HG02571 (cell line): ENCODE results near the gene RPS15.

Experiments
- ATAC-seq: cut with Tn5 transposase; IDR thresholded peaks from one replicate; pipeline ENCODE4 v1.9.1; 2021; ENCODE audit warnings: mild to moderate bottlenecking, moderate library complexity; ENCODE audit not compliant: unreplicated experiment

RPS15 gene

DNA sequence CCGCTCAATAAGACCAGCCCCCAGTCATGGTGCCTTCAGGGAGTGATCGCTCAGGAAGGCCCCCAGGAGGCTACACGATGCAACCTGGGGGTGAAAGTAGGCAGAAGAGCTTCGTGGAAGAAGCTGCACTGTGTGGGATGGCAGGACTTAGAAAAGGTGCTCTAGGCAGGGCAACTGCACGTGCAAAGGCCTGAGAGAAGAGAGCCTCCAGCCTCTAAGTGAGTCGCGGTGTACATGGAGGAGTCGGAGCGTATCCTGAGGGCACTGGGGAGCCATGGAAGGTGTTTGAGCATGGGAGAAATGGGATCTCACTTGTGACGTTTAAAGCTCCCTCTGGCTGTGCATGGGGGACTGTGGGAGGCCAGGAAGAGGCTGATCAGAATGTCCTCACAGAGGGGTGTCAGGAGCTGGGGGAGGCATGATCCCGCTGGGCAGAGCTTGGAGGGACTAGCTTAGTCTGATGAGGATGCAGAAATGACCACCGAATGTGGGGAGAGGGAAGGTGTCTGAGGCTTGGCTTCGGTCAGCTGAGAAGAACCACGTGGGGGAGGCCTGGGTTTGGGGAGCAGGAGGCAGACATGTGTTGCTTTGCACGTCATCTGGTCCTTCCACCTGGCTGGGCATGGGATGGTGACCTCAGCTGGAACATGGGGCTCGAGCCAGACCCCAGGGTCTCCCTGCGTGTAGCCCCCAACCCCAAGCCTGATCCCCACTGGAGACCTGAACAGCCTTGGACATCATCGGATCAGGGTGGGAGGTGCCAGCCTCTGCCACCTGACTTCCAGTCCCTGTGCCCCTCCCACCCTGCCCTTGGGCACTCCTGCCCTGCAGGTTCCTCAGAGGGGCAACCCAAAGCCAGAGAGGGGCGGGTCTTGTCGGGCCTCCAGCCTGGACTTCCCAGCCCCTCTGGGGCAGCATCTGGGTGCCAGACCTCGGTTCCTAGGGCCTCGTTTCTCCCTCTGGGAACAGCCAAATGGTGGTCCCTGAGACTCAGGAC, 12.8 kb downstream of the RPS15 start:
- no peak for ATAC-seq

DNA sequence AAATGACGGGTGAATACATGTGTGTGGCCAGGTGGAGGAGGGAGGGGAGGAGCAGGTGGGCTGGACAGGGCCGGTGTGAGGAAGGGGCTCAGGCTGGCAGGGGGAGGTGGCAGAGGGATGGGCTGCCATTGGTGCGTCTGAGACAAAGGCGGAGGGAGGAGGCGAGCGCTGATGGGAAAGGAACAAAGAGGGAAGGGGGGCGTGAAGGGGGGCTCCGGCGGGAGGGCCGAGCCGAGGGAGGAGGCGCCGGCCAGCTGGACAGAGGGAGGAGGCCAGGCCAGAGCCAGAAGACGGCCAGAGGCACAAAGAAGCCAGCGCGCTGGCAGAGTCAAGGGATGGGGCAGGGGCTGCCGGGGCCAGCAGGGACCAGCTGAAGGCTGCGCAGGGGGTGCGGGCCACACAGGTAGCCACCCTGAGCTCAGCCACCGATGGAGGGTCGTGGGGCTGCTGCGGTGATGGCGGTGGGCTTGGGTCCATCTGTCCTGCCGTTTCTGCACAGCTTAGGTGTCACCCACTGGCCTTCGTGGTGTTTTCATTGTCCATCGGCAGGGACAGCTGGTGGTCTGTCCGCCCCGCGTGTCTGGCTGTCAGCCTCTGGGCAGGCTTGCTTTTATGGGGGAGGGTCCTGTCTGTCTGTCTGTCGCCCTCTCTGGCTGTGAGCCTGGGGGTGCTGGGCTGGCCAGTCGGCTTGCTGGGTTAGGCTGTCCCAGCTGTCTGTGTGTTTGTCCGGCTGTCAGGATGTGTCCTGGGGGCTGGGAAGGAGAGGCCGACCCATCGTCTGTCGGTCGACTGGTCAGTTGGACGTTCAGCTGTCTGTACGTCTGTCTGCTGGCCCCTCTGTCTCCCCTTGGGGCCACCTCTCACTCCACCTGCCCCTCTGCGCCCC, 14.0 kb downstream of the RPS15 start:
- ATAC-seq = no peak

DNA sequence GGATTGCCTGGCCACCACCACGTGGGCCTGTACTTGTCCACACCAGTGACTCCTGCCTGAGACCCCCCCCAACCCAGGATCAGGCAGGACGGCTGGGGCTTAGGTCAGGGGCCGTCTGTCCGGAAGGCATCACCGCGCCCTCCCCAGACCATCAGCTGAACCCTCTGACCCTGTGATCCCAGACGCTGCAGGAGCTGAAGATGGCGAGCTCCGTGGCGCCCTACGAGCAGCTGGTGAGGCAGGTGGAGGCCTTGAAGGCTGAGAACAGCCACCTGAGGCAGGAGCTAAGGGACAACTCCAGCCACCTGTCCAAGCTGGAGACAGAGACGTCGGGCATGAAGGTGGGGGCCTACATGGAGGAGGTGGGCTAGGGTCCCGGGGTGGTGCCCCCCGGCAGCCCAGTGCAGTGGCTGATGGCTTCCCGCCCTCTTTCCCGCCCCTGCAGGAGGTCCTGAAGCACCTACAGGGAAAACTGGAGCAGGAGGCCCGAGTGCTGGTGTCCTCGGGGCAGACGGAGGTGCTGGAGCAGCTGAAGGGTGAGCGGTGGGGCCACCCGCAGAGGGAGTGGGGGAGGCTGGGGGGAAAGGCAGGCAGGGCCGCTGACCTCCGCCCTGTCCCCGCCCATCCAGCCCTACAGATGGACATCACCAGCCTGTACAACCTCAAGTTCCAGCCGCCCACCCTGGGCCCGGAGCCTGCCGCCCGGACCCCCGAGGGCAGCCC, 14.8 kb downstream of the RPS15 start:
- no peak for ATAC-seq

DNA sequence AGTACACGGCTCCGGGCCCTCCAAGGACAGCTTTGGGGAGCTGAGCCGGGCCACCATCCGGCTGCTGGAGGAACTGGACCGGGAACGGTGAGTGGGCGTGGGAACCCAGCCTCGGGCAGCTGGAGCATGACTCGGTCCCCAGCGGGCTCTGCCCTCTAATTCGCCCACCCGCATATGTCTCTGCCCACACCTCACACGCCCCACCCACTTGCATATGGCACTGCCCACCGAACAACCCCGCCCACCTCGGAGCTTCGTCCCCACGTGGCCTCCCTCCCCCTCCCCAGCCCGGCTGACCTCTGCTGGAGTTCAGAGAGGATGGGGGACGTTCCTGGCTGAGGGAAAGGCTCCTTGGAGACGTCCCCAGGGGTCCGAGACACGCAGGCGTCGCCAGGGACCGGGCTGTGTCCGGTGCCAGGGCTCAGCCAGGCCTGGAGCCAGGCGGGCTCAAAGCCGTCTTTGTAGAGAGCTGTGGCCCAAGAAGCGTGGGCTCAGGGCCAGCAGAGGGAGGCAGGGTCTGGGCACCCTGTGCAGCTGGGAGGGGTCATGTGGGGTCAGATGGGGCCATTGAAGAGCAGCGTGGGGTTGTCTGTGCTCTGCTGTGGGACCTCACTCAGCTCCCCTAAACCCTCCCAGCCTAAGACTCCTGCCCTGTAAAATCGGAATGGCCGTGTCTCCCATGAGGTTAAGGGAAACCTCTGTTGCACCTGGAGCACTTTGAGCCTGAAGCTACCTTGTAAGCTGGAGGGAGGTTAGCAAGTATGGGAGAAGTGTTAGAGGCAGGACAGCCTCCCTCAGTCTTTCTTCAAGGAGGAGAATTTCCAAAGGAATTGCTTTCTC, 15.5 kb downstream of the RPS15 start:
- ATAC-seq = no peak

DNA sequence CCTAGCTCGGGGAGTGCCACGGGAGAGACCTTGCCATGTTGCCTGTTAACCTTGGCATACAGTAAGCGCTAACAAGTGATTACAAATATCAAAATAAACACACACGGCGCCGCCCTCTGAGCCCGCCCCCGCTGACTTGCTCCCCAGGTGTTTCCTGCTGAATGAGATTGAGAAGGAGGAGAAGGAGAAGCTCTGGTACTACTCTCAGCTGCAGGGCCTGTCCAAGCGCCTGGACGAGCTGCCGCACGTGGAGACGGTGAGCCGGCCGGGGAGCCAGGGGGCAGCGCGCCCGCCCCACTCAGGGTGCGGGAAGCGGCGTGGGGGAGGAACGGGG, 16.8 kb downstream of the RPS15 start:
- no peak for ATAC-seq

DNA sequence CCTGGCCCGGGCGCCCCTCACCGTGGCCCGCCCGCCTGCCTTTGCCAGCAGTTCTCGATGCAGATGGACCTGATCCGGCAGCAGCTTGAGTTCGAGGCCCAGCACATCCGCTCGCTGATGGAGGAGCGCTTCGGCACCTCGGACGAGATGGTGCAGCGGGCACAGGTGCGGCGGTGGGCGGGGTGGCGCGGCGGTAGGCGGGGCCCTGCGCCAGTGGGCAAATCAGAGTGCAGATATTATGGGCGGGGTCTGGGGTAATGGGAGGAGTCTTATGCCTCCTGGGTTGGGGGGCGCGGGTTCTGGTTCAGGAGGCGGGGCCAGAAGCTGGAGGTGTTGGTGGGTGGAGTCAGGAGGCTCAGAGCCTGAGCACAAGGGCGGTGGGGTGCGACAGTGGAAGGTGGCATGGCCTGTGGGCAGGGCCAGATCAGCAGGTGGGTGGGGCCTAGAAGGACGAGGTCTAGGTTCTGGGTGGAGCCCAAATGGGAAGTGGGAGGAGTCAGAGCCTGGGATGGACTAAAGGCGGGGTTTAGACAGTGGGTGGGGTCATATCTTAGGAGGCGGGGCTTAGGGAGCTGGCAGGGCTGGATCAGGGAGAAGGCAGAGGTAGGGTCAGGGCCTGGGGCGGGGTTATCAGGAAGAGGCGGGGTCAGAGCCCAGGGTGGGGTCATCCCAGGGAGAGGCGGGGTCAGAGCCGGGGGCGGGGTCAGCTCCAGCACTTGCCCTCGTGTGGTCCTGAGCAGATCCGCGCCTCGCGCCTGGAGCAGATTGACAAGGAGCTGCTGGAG, 17.3 kb downstream of the RPS15 start:
- ATAC-seq = no peak

DNA sequence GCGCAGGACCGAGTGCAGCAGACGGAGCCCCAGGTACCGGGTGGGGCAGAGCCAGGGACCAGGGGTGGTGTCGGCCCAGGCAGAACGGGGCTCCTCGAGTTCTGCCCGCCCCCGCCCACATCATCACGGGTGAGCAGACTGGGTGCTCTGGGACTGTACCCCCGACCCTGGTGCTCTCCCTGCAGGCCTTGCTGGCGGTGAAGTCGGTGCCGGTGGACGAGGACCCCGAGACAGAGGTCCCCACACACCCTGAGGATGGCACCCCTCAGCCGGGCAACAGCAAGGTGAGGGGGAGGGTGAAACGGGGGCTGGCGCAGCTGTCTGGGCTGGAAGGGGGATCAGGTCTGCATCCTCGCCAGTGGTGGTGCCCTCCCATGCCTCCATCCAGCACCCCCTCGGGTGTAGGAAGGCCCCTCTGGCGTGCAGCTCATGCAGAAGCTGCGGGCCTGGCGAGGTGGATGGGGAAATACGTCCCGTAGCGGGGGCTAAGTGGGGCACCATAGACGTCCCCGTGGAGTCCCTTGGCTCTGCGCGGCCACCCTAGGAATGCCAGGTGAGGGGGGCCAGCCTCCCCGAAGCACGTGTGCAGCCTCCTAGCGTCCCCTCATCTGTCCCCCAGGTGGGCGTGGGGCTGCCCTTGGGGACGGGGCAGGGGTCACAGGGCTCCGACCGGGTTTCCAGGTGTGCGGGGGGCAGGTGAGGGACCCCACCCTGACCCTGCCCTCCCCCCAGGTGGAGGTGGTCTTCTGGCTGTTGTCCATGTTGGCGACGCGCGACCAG, 18.1 kb downstream of the RPS15 start:
- no peak for ATAC-seq

DNA sequence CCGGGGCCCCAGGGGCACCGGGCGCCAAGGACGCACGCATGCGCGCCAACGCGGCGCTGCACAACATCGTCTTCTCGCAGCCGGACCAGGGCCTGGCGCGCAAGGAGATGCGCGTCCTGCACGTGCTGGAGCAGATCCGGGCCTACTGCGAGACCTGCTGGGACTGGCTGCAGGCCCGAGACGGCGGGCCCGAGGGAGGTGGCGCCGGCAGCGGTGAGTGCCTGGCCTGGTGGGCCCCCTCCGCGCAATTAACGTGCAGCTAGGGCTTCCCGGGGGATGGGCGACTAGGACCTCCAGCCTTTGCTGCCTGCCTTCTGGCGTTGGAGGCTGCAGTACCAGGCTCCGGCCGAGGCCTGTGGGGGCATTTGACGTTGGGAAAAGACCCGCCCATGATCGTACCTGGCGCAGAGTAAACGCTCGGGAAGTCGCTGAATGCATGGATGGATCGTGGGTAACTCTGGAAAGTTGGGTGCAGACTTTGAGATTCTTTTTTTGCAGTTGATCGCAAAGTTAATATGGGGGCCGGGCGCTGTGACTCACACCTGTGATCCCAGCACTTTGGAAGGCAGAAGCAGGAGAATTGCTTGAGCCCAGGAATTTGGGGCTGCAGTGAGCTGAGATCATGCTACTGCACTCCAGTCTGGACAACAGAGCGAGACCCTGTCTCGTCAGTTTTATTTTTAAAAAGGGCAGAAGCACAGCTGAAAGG, 19.0 kb downstream of the RPS15 start:
- ATAC-seq = no peak

DNA sequence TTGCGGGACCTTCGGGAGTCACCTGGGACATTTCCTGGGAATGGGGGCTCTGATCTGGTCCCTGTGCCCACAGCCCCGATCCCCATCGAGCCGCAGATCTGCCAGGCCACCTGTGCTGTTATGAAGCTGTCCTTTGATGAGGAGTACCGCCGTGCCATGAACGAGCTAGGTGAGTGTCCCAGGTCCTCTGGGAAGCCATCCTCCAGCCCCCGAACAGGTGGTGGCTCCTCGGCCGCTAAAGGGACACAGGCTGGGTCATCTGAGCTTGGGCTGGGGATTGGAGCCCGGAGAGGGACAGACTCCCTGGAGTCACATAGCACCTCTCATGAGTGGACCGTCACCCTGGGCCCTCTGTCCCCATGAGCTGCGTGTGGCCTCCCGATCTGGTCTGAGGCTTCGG, 19.7 kb downstream of the RPS15 start:
- ATAC-seq = no peak

DNA sequence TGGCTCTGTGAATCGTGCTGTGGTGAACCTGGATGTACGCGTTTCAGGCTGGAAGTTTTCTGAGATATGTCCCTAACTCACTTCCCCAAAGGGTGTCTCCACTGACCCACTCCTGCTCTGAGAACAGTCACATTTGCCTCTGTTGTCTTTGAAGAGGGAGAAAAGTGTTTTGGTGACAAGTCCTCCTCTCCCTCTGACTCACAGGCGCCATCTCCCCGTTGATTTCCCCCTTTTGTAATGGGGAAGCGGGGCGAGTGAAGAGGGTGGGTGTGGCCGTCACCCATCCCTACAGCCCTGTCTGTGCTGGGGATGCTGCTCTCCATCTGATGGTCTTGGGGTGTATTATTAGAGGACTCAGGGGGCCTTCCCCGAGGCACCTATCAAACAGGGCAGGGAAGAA, 21.3 kb downstream of the RPS15 start:
- ATAC-seq = no peak

DNA sequence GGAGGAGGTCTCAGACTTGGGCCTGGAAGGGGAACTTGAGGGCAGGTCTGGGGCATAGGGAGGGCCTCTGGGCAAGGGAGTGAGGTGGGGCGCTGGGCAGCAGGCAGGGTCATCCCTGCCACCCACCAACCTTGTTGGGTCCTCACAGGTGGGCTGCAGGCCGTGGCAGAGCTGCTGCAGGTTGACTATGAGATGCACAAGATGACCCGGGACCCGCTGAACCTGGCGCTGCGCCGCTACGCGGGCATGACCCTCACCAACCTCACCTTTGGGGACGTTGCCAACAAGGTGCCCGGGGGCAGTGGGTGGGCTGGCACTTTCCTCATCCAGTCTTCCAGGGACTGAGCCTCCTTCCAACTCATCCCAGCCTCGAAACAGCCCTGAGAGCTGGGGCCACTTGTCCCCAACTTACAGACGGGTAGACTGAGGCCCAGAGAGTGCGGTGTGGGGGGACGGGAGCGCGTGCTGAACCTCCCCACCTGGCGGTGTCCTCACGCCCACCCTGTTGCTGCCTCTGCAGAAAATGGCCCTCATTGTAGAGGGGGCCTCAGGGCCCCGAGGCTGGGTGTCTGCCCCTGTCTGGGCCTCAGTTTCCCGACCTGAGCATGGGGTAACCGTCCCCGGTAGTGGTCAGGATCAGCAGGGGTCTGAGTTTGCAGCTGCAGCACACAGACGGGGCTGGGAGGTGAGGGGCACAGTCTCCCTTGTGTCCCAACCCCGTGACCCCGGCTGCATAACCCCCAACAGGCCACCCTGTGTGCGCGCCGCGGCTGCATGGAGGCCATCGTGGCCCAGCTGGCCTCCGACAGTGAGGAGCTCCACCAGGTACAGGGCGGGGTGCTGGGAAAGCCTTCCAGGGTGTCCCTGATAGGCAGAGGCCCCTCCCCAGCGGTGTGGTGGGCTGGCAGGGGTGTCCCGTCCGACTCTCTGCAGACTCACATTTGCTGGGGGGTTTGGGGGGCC, 22.1 kb downstream of the RPS15 start:
- no peak for ATAC-seq

DNA sequence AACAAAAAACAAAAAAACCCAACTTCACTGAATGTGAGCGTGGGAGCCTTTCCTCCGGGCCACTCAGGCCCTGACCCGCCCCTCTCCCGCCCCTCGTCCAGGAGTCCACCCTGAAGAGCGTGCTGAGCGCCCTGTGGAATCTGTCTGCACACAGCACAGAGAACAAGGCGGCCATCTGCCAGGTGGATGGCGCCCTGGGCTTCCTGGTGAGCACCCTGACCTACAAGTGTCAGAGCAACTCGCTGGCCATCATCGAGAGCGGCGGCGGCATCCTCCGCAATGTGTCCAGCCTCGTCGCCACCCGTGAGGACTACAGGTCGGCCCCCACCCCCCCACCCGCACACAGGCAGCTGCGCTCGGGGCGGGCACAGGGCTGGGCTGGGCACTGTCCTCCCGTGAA, 23.7 kb downstream of the RPS15 start:
- ATAC-seq = no peak

DNA sequence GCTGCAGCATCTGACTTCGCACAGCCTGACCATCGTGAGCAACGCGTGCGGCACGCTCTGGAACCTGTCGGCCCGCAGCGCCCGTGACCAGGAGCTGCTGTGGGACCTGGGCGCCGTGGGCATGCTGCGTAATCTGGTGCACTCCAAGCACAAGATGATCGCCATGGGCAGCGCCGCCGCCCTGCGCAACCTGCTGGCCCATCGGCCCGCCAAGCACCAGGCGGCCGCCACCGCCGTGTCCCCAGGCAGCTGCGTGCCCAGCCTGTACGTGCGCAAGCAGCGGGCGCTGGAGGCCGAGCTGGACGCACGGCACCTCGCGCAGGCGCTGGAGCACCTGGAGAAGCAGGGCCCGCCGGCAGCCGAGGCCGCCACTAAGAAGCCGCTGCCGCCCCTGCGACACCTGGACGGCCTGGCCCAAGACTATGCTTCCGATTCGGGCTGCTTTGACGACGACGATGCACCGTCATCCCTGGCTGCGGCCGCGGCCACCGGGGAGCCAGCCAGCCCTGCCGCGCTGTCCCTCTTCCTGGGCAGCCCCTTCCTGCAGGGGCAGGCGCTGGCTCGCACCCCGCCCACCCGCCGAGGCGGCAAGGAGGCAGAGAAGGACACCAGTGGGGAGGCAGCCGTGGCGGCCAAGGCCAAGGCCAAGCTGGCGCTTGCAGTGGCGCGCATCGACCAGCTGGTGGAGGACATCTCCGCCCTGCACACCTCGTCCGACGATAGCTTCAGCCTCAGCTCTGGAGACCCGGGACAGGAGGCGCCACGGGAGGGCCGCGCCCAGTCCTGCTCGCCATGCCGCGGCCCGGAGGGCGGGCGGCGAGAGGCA, 27.2 kb downstream of the RPS15 start:
- no peak for ATAC-seq

DNA sequence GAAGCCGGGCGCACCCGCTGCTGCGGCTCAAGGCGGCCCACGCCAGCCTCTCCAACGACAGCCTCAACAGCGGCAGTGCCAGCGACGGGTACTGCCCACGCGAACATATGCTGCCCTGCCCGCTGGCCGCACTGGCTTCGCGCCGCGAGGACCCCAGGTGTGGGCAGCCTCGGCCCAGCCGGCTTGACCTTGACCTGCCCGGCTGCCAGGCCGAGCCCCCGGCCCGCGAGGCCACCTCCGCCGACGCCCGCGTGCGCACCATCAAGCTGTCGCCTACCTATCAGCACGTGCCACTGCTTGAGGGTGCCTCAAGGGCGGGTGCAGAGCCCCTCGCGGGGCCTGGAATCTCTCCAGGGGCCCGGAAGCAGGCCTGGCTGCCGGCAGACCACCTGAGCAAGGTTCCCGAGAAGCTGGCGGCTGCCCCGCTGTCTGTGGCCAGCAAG, 27.8 kb downstream of the RPS15 start:
- ATAC-seq = no peak

DNA sequence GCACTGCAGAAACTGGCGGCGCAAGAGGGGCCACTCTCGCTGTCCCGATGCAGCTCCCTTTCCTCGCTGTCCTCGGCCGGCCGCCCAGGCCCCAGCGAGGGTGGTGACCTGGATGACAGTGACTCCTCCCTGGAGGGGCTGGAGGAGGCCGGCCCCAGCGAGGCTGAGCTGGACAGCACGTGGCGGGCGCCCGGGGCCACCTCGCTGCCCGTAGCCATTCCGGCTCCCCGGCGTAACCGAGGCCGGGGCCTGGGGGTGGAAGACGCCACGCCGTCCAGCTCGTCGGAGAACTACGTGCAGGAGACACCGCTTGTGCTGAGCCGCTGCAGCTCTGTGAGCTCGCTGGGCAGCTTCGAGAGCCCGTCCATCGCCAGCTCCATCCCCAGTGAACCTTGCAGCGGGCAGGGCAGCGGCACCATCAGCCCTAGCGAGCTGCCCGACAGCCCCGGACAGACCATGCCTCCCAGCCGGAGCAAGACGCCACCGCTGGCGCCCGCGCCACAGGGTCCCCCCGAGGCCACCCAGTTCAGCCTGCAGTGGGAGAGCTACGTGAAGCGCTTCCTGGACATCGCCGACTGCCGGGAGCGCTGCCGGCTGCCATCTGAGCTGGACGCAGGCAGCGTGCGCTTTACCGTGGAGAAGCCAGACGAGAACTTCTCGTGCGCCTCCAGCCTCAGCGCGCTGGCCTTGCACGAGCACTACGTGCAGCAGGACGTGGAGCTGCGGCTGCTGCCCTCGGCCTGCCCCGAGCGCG, 28.4 kb downstream of the RPS15 start:
- ATAC-seq = no peak

DNA sequence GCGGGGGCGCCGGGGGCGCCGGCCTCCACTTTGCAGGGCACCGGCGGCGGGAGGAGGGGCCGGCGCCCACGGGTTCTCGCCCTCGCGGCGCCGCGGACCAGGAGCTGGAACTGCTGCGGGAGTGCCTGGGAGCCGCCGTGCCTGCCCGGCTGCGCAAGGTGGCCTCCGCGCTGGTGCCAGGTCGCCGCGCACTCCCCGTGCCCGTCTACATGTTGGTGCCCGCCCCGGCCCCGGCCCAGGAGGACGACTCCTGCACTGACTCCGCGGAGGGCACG, 29.0 kb downstream of the RPS15 start:
- no peak for ATAC-seq
